Astrocyte of the cerebellum (primary cell): Measurements from ENCODE around the gene SPECC1.

Experiments used
- DNase-seq: peaks from one replicate; pipeline ENCODE4 v3.0.0-alpha.2; 2011; ENCODE audit warnings: low read depth
- H3K4me3 ChIP-seq: 2 replicates; pipeline ENCODE4 v1.5.1; 2011; ENCODE audit warnings: mild to moderate bottlenecking, low read depth, low read length, moderate library complexity
- in situ Hi-C: cut with HindIII; loops from 2 replicates; pipeline ENCODE4 v1.10.0; 2017; ENCODE audit warnings: low sequenced_read_pairs
- TF ChIP-seq, protein P1 (sequence below): IDR thresholded peaks from 2 replicates; pipeline ENCODE4 v1.5.1; 2012; ENCODE audit warnings: low read length, low read depth, moderate library complexity, mild to moderate bottlenecking; ENCODE audit errors: missing control alignments

The SPECC1 gene

DNA sequence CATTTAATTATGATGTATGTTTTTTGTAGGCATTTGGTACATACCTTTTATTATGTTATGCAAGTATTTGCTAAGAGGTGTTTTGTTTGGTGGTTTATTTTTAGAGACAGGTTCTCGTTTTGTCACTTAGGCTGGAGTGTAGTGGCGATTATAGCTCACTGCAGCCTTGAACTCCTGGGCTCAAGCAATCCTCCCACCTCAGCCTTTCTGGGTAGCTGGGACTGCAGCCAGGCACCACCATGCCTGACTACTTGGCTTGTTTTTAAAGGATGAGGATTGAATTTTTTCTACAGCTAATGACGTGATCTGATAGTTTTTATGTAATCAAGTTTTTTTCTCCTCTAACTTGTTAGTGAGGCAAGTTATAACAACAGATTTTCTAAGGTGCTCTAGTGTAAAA, 199.6 kb downstream of the SPECC1 start:
- in situ Hi-C loops, result no loop called here
- no peak overlapping the region for H3K4me3 ChIP-seq
- TF ChIP-seq, protein P1, sequence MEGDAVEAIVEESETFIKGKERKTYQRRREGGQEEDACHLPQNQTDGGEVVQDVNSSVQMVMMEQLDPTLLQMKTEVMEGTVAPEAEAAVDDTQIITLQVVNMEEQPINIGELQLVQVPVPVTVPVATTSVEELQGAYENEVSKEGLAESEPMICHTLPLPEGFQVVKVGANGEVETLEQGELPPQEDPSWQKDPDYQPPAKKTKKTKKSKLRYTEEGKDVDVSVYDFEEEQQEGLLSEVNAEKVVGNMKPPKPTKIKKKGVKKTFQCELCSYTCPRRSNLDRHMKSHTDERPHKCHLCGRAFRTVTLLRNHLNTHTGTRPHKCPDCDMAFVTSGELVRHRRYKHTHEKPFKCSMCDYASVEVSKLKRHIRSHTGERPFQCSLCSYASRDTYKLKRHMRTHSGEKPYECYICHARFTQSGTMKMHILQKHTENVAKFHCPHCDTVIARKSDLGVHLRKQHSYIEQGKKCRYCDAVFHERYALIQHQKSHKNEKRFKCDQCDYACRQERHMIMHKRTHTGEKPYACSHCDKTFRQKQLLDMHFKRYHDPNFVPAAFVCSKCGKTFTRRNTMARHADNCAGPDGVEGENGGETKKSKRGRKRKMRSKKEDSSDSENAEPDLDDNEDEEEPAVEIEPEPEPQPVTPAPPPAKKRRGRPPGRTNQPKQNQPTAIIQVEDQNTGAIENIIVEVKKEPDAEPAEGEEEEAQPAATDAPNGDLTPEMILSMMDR, result no peak
- DNase-seq, result no peak

DNA sequence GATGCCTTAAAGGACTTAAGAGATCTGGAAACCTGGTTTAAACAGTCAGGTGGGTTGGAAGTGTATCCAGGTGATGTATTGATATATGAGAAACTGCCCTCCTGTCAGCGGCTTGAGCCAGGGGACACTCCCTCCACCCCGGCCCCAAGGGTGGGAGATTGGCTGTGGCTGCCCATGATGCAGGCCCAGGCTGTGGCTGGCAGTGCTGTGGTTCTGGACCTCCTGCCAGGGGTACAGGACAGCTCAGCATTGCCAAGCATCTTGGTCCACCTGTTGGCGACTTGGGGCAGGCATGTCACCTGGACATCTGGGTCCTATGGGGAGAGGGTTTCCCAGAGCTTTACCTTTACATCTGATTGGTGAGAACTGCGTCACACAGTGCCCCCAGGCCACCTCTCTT, 201.0 kb downstream of the SPECC1 start:
- in situ Hi-C loops, result no loop called here
- DNase-seq, result no peak
- no peak overlapping the region for H3K4me3 ChIP-seq
- TF ChIP-seq, protein P1, result no peak

DNA sequence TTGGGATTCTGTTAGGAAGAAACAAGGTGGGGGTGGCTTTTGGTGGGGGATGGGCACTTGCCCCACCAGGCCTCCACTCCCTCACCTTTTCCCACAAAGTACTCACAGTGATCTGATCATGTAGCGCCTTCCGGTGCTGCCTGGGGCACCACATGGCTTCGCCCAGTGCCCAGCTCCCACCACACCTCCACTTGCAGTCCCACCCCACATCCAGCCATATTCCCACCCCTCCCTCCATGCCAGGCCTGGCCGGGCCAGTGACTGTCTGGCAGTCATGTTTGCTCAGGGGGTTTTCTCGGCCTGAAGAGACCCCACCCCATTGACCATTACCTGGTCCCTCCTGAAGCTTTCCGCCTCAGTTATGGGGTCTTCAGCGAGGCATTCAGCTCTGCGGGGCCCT, 201.5 kb downstream of the SPECC1 start:
- H3K4me3 ChIP-seq, result no peak overlapping the region
- in situ Hi-C loops, result no loop called here
- DNase-seq, result no peak
- TF ChIP-seq, protein P1, result no peak

DNA sequence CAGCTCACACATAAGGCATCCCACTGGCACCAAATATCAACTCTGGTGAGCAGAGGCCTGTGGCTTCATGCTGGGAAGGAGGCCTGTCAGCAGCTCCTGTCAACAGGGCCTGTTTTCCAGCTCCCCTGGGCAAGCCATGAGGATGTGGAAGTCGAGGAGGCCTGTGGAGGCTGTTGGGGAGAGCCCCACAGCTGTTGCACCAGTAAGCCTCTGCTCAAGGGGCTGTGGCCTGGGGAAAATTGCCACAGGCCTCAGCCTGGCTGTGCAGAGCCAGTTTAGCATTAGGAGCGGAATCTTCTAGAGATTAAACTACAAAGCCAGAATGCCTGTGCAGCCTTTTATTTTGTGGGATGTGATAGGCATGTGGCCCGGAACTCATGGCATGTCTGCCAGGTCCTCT, 202.1 kb downstream of the SPECC1 start:
- DNase-seq, result no peak
- TF ChIP-seq, protein P1, result no peak
- no peak overlapping the region for H3K4me3 ChIP-seq
- in situ Hi-C loops, result no loop called here

DNA sequence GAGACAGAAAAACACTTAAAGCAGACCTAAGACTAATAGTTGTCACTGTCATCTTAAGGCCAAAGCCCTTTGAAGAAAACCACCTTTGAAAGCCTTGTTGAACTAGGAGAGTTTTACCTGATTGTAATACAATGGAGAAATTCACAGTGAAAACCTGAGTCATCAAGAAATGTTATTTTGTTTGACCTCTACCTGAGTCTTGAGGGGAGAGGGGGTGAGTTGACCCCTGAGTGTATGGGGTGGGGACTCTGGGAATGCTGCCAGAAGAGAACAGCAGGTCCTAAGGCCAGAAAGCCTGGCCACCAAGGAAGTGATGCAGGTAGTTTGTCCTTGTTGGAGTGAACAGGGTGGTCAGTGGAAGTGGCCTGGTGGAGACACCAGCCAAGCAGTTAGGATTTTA, 204.3 kb downstream of the SPECC1 start:
- no peak for DNase-seq
- H3K4me3 ChIP-seq, result no peak overlapping the region
- TF ChIP-seq, protein P1, result no peak
- in situ Hi-C loops, result no loop called here

DNA sequence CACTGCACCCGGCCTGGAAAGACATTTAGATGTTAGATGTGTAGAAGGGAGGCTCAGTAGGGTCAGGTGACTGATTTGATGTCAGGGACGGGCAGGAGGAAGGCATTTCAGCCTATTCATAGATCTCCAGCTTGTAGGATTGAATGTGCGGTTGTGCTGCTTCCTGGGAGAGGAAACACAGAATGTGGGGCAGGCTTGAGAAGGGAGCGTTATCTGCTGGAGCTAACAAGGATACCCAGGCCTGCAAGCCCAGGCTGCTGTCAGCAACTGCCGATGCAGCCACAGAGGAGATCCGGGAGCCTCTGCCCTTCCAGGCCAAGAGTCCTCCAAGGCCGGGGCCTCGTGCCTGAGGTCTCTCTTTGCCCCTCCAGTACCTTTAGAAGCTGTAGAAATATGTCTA, 205.6 kb downstream of the SPECC1 start:
- TF ChIP-seq, protein P1, result no peak
- DNase-seq, result no peak
- H3K4me3 ChIP-seq, result no peak overlapping the region
- in situ Hi-C loops, result no loop called here
